ENCODE data around the gene OSBPL9. TPM values are rescaled to one million over a fixed set of nuclear protein-coding genes. Genes with fewer than 3 reads are reported as not detected.
"Not testable (repeated sequence)": the region's sequence is repeated elsewhere in the genome, so short reads cannot be mapped to it uniquely, and the experiment has no call there.

Gene OSBPL9
- total RNA-seq, 1 experiment from 2014 or later: 34.3 TPM

DNA sequence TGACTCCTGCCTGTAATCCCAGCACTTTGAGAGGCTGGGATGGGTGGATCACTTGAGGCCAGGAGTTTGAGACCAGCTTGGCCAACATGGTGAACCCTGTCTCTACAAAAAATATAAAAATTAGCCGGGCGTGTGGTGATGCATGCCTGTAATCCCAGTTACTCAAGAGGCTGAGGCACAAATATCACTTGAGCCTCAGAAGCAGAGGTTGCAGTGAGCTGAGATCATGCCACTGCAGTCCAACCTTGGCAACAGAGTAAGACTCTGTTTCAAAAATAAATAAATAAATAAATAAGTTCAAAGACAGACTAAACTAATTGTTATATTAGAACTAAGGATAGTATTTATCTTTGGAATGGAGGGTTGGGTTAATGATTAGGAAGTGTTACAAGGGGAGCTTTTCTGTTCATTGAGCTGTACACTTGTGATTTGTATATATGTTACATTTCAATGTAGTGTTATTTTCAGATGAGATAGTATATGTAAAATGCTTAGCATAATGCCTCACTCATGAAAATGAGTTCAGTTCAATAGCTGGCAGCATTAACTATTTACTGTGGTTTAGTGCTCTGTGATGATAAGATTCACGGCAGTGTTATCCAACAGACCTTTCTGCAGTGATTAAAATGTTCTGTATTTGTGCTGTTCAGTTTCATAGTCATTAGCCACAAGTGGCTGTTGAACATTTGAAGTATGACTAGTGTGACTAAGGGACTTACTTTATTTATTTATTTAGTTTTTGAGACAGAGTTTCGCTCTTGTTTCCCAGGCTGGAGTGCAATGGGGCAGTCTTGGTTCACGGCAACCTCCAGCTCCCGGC, 47.7 kb downstream of the OSBPL9 start:
- DNase-seq (ENCODE audit: low read depth): no peak

GRCh38 chr1:51666478-51666877, 49.6 kb downstream of the OSBPL9 start:
- no peak for DNase-seq (ENCODE audit: low read depth)

DNA sequence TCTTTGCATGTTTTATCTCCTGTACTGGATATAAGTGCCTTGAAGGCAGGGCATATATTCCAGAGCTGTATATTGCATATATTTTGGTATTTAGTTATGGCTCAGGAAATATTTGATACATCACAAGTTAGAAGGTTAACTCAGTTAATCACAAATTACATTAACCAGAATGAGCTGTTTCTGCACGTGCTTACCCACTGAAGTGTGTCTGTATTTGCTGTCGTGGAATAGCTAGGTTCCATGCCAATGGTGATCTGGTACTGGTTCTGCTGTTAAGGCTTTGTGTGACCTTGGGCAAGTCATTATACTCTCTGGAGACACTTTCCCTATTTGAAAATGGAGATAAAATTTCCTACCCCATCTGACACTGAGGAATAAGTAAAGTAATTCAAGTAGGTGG, 50.7 kb downstream of the OSBPL9 start:
- no peak for DNase-seq (ENCODE audit: low read depth)

DNA sequence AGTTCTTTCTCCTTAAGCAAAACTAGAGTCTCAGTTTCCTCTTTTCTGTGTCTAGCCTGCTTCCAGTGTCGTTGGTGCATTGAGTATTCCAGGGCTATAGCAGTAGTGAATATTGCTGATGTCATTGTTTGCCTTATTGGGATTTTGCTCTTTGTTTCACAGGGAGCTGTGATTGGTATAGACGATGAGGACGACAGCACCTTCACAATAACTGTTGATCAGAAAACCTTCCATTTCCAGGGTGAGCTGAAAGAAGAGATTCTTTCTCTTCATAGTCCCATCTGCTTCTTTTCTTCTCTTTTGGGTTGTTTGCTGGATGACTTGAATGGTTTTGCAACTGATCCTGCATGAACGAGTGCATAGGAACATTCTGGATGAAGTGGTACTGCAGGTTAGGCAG, 52.4 kb downstream of the OSBPL9 start:
- DNase-seq (ENCODE audit: low read depth): no peak

DNA sequence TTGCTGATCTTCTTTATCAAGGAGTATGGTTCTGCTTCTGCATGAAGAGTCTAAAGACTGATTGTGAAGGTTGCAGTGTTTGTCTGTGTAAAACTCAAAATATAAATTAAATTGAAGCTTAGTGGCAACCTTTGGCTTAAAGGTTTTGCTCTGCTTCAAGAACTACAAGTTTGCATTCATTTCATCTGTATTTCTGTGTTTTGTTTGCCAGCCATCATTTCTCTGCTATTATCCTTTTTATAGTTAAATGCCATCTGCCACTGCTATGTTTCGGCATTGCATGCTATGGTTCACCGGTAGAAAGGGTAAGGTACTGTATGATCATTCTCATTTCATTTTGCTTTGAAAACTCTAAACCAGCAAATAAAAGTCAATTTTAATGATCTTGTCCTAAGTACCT, 52.9 kb downstream of the OSBPL9 start:
- no peak for DNase-seq (ENCODE audit: low read depth)

GRCh38 chr1:51671527-51672325, 54.8 kb downstream of the OSBPL9 start:
- DNase-seq (ENCODE audit: low read depth): peak; percentile 82

DNA sequence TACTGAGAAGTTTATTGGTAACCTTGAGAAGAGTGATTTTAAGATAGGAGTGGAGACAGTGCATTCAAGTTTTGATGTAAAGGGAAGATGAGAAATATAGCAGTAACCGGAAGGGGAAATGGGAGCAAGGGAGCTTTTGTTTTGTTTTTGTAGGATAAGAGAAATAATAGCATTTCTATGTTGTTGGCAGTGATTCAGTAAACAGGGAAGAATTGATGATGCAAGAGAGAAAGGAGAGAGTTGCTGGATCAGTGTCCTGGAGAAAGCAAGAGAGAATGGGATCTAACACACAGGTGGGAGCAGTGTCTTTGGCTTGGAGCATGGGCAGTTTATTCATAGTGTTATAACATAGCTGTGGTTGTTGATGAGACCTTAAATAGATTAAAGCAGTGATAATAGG, 56.4 kb downstream of the OSBPL9 start:
- DNase-seq (ENCODE audit: low read depth): no peak

- no peak for DNase-seq (ENCODE audit: low read depth)
These were observed 58.4 kb downstream of the OSBPL9 start for GRCh38 chr1:51675177-51675780.

GRCh38 chr1:51679435-51679834, 62.5 kb downstream of the OSBPL9 start:
- peak; percentile 56 for DNase-seq (ENCODE audit: low read depth)

GRCh38 chr1:51684776-51685175, 67.9 kb downstream of the OSBPL9 start:
- DNase-seq (ENCODE audit: low read depth): no peak

- peak; percentile 45 for DNase-seq (ENCODE audit: low read depth)
These were observed 69.6 kb downstream of the OSBPL9 start for GRCh38 chr1:51686450-51686849.

GRCh38 chr1:51689075-51689440, 72.2 kb downstream of the OSBPL9 start:
- no peak for DNase-seq (ENCODE audit: low read depth)

GRCh38 chr1:51689643-51690042, 72.8 kb downstream of the OSBPL9 start:
- no peak for DNase-seq (ENCODE audit: low read depth)

GRCh38 chr1:51690285-51690961, 73.5 kb downstream of the OSBPL9 start:
- peak; percentile 78 for DNase-seq (ENCODE audit: low read depth)

- no peak for DNase-seq (ENCODE audit: low read depth)
These were observed 75.0 kb downstream of the OSBPL9 start for GRCh38 chr1:51691920-51692319.

DNA sequence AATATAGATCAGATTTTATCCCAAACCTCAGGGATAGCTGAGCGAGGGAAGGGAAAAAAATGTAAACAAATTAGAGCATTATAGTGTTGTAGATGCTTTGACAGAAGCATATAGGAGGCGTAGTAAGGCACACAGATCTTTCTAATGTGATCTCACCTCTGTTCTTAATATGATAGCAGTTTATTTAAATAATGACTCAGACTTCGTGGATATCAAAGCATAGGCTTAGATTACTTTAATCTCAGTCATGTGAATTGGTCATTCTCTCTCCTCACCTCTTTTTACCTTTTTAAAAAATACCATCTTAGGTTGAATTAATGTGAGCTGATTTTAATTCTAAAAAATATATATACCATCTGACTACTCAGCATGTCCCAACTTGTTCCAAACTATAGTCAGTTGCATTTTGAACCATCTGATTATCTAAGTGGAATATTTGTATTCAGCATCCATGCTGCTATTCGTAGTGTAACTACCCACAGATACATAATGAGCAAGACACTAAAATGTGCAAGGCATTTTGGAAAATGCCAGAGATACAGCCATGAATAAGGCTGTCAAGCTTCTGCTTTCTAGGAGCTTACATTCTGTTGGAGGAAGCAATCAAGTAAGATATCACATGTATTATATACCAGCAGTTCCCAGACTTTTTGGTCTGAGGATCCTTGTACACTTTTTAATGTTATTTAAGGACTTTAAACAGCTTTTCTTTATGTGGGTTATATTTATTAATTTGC, 76.7 kb downstream of the OSBPL9 start:
- peak; percentile 28 for DNase-seq (ENCODE audit: low read depth)

DNA sequence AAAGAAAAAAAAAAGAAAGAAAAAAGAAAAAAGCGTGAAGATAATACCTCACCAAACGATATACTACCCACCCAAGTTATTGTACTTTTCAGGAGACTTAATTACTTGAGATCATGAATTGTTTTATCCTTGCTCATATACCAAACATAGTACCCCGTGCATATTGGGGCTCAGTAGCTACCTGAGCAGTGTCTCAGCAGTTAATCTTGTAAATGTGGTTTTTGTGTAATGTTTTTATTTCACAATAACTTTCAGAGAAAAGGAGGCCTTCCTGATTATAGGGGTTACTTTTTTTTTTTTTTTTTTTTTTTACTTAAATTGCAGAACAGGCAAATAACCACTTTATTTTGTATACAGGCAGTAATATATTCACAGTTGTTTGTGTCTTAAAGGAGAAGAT, 80.3 kb downstream of the OSBPL9 start:
- no peak for DNase-seq (ENCODE audit: low read depth)

DNA sequence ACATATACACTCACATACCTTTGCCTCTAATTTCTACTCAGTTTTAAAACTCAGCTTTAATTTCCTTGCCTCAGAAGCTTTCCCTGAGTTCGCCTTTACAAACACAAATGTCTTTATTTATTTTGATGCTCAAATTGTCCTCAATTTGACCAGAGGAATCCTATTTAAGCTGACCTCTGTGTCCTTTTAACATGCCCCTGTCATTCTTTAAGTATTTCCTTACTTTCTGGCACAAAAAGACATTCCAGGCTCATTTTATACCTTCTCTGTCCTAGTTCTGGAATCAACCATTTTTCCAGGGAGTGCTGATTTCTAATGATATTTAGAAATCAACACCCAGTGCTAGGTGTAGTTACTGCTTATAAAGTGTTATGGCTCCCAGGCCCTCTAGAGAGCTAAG, 82.5 kb downstream of the OSBPL9 start:
- no peak for DNase-seq (ENCODE audit: low read depth)

GRCh38 chr1:51701782-51702181, 84.9 kb downstream of the OSBPL9 start:
- not testable (repeated sequence) for DNase-seq (ENCODE audit: low read depth)

GRCh38 chr1:51702220-51702619, 85.3 kb downstream of the OSBPL9 start:
- not testable (repeated sequence) for DNase-seq (ENCODE audit: low read depth)

DNA sequence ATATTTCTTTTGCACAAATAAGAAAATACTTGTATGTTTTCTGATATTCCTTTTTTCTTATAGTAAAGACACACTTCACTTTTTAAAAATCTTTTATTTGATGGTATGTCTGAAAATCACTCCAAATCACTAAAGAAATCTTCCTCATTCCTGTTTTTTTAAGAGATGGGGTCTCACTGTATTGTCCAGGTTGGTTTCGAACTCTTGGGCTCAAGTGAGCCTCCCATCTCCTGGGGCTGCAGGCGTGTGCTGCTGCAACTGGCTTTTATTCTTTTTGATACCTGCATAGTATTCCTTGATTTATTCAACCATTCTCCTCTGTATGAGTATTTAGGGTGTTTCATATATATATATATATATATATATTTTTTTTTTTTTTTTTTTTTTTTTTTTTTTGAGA, 88.1 kb downstream of the OSBPL9 start:
- DNase-seq (ENCODE audit: low read depth): no peak
